Measurements from ENCODE around the gene SHC2. TPM values are rescaled to one million over a fixed set of nuclear protein-coding genes. Genes with fewer than 3 reads are reported as not detected.
A peak's percentile ranks its signal among the peaks of the same experiment; 100 is the strongest.

The SHC2 gene
- total and polyA plus RNA-seq, 2 of the 13 experiments (the other 11 are each of a cell fraction or from before 2014, with no cell fraction given), result 9.0 to 18.3 TPM

- no peak for TF ChIP-seq ZBTB40 (IDR thresholded peaks at IDR 0.05)
- TF ChIP-seq ZBTB40 (CRISPR knock-in tag; IDR thresholded peaks at IDR 0.05), result peak; percentile 12; the same call in 1 of the 2 replicates
- TF ChIP-seq, protein P1, sequence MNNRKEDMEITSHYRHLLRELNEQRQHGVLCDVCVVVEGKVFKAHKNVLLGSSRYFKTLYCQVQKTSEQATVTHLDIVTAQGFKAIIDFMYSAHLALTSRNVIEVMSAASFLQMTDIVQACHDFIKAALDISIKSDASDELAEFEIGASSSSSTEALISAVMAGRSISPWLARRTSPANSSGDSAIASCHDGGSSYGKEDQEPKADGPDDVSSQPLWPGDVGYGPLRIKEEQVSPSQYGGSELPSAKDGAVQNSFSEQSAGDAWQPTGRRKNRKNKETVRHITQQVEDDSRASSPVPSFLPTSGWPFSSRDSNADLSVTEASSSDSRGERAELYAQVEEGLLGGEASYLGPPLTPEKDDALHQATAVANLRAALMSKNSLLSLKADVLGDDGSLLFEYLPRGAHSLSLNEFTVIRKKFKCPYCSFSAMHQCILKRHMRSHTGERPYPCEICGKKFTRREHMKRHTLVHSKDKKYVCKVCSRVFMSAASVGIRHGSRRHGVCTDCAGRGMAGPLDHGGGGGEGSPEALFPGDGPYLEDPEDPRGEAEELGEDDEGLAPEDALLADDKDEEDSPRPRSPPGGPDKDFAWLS (CRISPR knock-in tag; IDR thresholded peaks at IDR 0.05; ENCODE audit: borderline replicate concordance), result peak; percentile 83; the same call in 1 of the 2 replicates
- peak in 1 of 2 experiments; percentile 3; a peak in 1 of 4 replicates for TF ChIP-seq NR2F1 (CRISPR knock-in tag; IDR thresholded peaks at IDR 0.05)
- no peak for TF ChIP-seq CSRNP1 (CRISPR knock-in tag; IDR thresholded peaks at IDR 0.05)
- TF ChIP-seq, protein P2, sequence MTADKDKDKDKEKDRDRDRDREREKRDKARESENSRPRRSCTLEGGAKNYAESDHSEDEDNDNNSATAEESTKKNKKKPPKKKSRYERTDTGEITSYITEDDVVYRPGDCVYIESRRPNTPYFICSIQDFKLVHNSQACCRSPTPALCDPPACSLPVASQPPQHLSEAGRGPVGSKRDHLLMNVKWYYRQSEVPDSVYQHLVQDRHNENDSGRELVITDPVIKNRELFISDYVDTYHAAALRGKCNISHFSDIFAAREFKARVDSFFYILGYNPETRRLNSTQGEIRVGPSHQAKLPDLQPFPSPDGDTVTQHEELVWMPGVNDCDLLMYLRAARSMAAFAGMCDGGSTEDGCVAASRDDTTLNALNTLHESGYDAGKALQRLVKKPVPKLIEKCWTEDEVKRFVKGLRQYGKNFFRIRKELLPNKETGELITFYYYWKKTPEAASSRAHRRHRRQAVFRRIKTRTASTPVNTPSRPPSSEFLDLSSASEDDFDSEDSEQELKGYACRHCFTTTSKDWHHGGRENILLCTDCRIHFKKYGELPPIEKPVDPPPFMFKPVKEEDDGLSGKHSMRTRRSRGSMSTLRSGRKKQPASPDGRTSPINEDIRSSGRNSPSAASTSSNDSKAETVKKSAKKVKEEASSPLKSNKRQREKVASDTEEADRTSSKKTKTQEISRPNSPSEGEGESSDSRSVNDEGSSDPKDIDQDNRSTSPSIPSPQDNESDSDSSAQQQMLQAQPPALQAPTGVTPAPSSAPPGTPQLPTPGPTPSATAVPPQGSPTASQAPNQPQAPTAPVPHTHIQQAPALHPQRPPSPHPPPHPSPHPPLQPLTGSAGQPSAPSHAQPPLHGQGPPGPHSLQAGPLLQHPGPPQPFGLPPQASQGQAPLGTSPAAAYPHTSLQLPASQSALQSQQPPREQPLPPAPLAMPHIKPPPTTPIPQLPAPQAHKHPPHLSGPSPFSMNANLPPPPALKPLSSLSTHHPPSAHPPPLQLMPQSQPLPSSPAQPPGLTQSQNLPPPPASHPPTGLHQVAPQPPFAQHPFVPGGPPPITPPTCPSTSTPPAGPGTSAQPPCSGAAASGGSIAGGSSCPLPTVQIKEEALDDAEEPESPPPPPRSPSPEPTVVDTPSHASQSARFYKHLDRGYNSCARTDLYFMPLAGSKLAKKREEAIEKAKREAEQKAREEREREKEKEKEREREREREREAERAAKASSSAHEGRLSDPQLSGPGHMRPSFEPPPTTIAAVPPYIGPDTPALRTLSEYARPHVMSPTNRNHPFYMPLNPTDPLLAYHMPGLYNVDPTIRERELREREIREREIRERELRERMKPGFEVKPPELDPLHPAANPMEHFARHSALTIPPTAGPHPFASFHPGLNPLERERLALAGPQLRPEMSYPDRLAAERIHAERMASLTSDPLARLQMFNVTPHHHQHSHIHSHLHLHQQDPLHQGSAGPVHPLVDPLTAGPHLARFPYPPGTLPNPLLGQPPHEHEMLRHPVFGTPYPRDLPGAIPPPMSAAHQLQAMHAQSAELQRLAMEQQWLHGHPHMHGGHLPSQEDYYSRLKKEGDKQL (CRISPR knock-in tag; IDR thresholded peaks at IDR 0.05; ENCODE audit: low read depth), result no peak
- peak; percentile 35 for TF ChIP-seq RBM39 (IDR thresholded peaks at IDR 0.05; ENCODE audit: low read depth, low read length, poor library complexity, severe bottlenecking)
- TF ChIP-seq, protein P3, sequence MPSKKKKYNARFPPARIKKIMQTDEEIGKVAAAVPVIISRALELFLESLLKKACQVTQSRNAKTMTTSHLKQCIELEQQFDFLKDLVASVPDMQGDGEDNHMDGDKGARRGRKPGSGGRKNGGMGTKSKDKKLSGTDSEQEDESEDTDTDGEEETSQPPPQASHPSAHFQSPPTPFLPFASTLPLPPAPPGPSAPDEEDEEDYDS (CRISPR knock-in tag; IDR thresholded peaks at IDR 0.05), result no peak
Measured at GRCh38 chr19:489418-490196, 28.8 kb upstream of the SHC2 start (continued).
